ENCODE measurements around the gene FBXL2. TPM values are rescaled to one million over a fixed set of nuclear protein-coding genes. Genes with fewer than 3 reads are reported as not detected.

Gene FBXL2
- polyA plus RNA-seq, 2 of the 4 experiments (the other 2 are of a cell fraction) = 6.9 to 15.7 TPM

- Histone ChIP-seq H3K4me3 (no peak overlapping the region), H3K4me1 (no peaks in the 10 kb centered on the region), H3K9me3 (no peaks in the 10 kb centered on the region), H3K4me2 (no peak overlapping the region), H3K27ac (no peak overlapping the region)
- FAIRE-seq (no peak), ATAC-seq (no peak), DNase-seq (ENCODE audit: low read depth in 1 of 2, low spot score in 1 of 2) (no peak)
- ChIA-PET POLR2A (interaction anchor here (0.7 kb wide), 1 partner anchor 480 kb away, joined by 4 read pairs; no protein-coding TSS in a partner anchor), CTCF (interaction anchor here (0.6 to 1.9 kb wide), 4 partner anchors 81 to 155 kb away, joined by 3 to 11 read pairs (median 4); no protein-coding TSS in a partner anchor)
- TF ChIP-seq NFE2L2 (conservative IDR thresholded peaks at IDR 0.05; ENCODE audit: low read length) (no peak), ZC3H11A (IDR thresholded peaks at IDR 0.05) (no peak)
- WGBS (ENCODE audit: missing lambda C conversion rate) = 23% methylated on average over 1 of the region's 1 CpG
These were observed 26.5 kb upstream of the FBXL2 start for GRCh38 chr3:33250712-33251111.

GRCh38 chr3:33256249-33256648, 21.0 kb upstream of the FBXL2 start:
- H3K4me3 ChIP-seq = no peak overlapping the region
- ATAC-seq (no peak), DNase-seq (ENCODE audit: low read depth in 1 of 2, low spot score in 1 of 2) (no peak), FAIRE-seq (no peak)
- H3K4me2 ChIP-seq = no peak overlapping the region
- no peaks in the 10 kb centered on the region for H3K4me1 ChIP-seq
- ChIA-PET POLR2A (no interaction called here), CTCF (no interaction called here)
- no peak overlapping the region for H3K27ac ChIP-seq
- H3K9me3 ChIP-seq = no peaks in the 10 kb centered on the region
- no peak for TF ChIP-seq FOSL2 (IDR thresholded peaks at IDR 0.05)
- no peak for TF ChIP-seq FOSL2 (CRISPR knock-in tag; IDR thresholded peaks at IDR 0.05)
- no peak for TF ChIP-seq SREBF2 (IDR thresholded peaks at IDR 0.05)
- TF ChIP-seq E2F6 (IDR thresholded peaks at IDR 0.05; ENCODE audit: borderline replicate concordance, low read depth) = no peak
- TF ChIP-seq PBX3 (IDR thresholded peaks at IDR 0.05) = no peak
- TF ChIP-seq PHF8 (IDR thresholded peaks at IDR 0.05; ENCODE audit: borderline replicate concordance, low read depth) = no peak
- no peak for TF ChIP-seq FOXS1 (CRISPR knock-in tag; IDR thresholded peaks at IDR 0.05)
- no peak for TF ChIP-seq ELK1 (IDR thresholded peaks at IDR 0.05; ENCODE audit: low read depth, low read length)
- TF ChIP-seq POLR2A (IDR thresholded peaks at IDR 0.05; ENCODE audit: low read length) = no peak
- no peak for TF ChIP-seq USF2 (IDR thresholded peaks at IDR 0.05)
- TF ChIP-seq KDM1A (IDR thresholded peaks at IDR 0.05; ENCODE audit: low read depth) = no peak
- TF ChIP-seq TFCP2L1 (CRISPR knock-in tag; IDR thresholded peaks at IDR 0.05) = no peak
- WGBS (ENCODE audit: missing lambda C conversion rate) = 62% methylated on average over 2 of the region's 2 CpGs

- H3K4me2 ChIP-seq = no peak overlapping the region
- no peak for ATAC-seq
- no peak overlapping the region for H3K27ac ChIP-seq
- H3K4me1 ChIP-seq = no peaks in the 10 kb centered on the region
- no peak for FAIRE-seq
- ChIA-PET POLR2A (no interaction called here), CTCF (no interaction called here)
- H3K4me3 ChIP-seq = no peak overlapping the region
- no peaks in the 10 kb centered on the region for H3K9me3 ChIP-seq
- 78% methylated on average over 5 of the region's 5 CpGs for WGBS (ENCODE audit: missing lambda C conversion rate)
- no peak for TF ChIP-seq TP53 (CRISPR knock-in tag; IDR thresholded peaks at IDR 0.05)
- DNase-seq (ENCODE audit: low read depth in 1 of 2, low spot score in 1 of 2) = no peak
These were observed 17.1 kb upstream of the FBXL2 start for GRCh38 chr3:33260104-33260503.

- no peak overlapping the region for H3K4me3 ChIP-seq
- H3K9me3 ChIP-seq = 0 out of 3 replicates have a peak, but pooled peaks cover 4% of the 10 kb centered on the region
- no peak for ATAC-seq
- no peak for FAIRE-seq
- DNase-seq (ENCODE audit: low read depth in 1 of 2, low spot score in 1 of 2) = no peak
- POLR2A ChIA-PET = no interaction called here
- no peak overlapping the region for H3K27ac ChIP-seq
- no peaks in the 10 kb centered on the region for H3K4me1 ChIP-seq
- H3K4me2 ChIP-seq = no peak overlapping the region
- CTCF ChIA-PET = interaction anchor here (0.5 to 3.0 kb wide), 3 partner anchors 9 to 205 kb away, joined by 3 to 7 read pairs (median 3); no protein-coding TSS in a partner anchor
- WGBS (ENCODE audit: missing lambda C conversion rate) = 83% methylated on average over 3 of the region's 3 CpGs
- no peak for TF ChIP-seq HOXB13 (CRISPR knock-in tag; IDR thresholded peaks at IDR 0.05; ENCODE audit: low read depth)
- no peak for TF ChIP-seq REST (IDR thresholded peaks at IDR 0.05)
- no peak for TF ChIP-seq MAZ (IDR thresholded peaks at IDR 0.05; ENCODE audit: borderline replicate concordance, low read depth, low read length)
- no peak for TF ChIP-seq CHD4 (IDR thresholded peaks at IDR 0.05; ENCODE audit: borderline replicate concordance)
- TF ChIP-seq FOSB (CRISPR knock-in tag; IDR thresholded peaks at IDR 0.05) = no peak
- TF ChIP-seq EHF (CRISPR knock-in tag; IDR thresholded peaks at IDR 0.05) = no peak
- no peak for TF ChIP-seq MAFK (IDR thresholded peaks at IDR 0.05; ENCODE audit: partially characterized antibody)
- TF ChIP-seq PHF8 (IDR thresholded peaks at IDR 0.05; ENCODE audit: borderline replicate concordance, low read depth) = no peak
- no peak for TF ChIP-seq TP53 (CRISPR knock-in tag; IDR thresholded peaks at IDR 0.05)
- TF ChIP-seq HDAC2 (IDR thresholded peaks at IDR 0.05) = no peak
- TF ChIP-seq KDM5A (IDR thresholded peaks at IDR 0.05) = no peak
- no peak for TF ChIP-seq USF2 (IDR thresholded peaks at IDR 0.05)
- no peak for TF ChIP-seq JUN (IDR thresholded peaks at IDR 0.05)
These were observed 7.9 kb upstream of the FBXL2 start for GRCh38 chr3:33269385-33269784.
